Measurements from ENCODE around the gene ARHGAP25.

ARHGAP25 gene

DNA sequence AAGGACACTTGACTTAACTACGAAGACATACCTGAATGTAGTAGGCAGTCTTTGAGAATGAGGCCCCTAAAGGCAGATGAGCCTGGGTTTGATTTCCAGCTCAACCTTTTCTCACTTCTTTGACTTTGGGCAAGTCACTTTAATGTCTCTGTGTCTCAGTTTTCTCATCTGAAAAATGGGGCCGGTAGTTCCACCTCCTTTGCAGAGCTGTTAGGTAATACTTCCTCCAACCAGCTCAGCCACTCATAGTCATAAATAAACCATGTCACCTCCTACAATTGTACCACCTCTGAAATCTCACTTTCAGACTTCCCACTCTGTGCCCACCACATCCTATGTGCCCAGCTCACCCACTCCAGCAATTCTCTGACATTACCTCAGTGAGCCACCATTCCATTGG is 10.4 kb downstream of the ARHGAP25 start:
- no peak for DNase-seq (ENCODE audit: low spot score)
- CTCF ChIA-PET: interaction anchor here (0.6 to 1.1 kb wide), 6 partner anchors 13 to 257 kb away, joined by 3 to 7 read pairs (median 4); no protein-coding TSS in a partner anchor
- no peak overlapping the region for H3K27ac ChIP-seq
- POLR2A ChIA-PET (ENCODE audit: low non-redundant PET): interaction anchor here (0.6 kb wide), 1 partner anchor 283 kb away, joined by 3 read pairs; no protein-coding TSS in a partner anchor
- TF ChIP-seq, protein P1, sequence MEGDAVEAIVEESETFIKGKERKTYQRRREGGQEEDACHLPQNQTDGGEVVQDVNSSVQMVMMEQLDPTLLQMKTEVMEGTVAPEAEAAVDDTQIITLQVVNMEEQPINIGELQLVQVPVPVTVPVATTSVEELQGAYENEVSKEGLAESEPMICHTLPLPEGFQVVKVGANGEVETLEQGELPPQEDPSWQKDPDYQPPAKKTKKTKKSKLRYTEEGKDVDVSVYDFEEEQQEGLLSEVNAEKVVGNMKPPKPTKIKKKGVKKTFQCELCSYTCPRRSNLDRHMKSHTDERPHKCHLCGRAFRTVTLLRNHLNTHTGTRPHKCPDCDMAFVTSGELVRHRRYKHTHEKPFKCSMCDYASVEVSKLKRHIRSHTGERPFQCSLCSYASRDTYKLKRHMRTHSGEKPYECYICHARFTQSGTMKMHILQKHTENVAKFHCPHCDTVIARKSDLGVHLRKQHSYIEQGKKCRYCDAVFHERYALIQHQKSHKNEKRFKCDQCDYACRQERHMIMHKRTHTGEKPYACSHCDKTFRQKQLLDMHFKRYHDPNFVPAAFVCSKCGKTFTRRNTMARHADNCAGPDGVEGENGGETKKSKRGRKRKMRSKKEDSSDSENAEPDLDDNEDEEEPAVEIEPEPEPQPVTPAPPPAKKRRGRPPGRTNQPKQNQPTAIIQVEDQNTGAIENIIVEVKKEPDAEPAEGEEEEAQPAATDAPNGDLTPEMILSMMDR (conservative IDR thresholded peaks at IDR 0.05; ENCODE audit: low read depth): no peak

DNA sequence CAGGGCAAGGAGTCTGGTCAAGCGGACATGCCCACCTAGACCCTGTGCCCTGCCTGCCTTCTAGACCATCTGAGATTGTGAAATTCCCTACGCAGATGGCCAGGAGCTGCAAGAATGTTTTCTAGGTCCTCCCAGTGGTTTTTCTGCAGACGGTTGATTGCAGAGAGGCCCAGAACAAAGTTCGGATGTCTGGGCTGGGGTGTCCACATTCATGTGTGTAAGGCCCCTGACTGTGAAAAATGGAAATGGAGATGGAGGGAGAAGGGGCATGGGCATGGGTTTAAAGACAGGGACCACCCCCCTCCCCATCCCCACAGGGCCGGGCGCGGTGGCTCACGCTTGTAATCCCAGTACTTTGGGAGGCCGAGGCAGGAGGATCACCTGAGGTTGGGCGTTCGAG is 11.8 kb downstream of the ARHGAP25 start:
- ChIA-PET CTCF (interaction anchor here (0.8 kb wide), 1 partner anchor 179 kb away, joined by 3 read pairs; no protein-coding TSS in a partner anchor), POLR2A (ENCODE audit: low non-redundant PET) (no interaction called here)
- TF ChIP-seq, protein P1 (conservative IDR thresholded peaks at IDR 0.05; ENCODE audit: low read depth): no peak
- no peak for DNase-seq (ENCODE audit: low spot score)
- H3K27ac ChIP-seq: no peak overlapping the region

DNA sequence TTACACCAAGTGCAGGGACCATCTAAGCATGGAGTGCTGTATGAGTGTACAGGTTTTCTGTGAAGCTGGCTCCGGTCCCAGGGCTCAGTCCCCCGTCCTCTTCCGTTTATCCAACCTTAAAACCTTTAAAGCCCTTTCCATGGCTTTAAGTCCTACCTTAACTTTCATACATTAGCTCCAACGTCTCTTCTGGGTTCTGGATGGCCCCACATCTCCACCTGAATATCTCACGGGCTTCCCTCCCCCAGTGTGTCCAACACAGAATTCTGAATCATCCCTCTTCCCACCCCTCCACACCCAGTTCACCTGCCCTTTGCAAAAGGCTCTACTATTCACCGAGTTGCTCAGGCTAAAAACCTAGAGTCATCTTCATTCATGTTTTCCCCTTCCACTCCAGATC is 12.8 kb downstream of the ARHGAP25 start:
- ChIA-PET CTCF (interaction anchor here (1.9 kb wide), 1 partner anchor 178 kb away, joined by 8 read pairs; no protein-coding TSS in a partner anchor), POLR2A (ENCODE audit: low non-redundant PET) (no interaction called here)
- DNase-seq (ENCODE audit: low spot score): no peak
- no peak overlapping the region for H3K27ac ChIP-seq
- TF ChIP-seq, protein P1 (conservative IDR thresholded peaks at IDR 0.05; ENCODE audit: low read depth): no peak

DNA sequence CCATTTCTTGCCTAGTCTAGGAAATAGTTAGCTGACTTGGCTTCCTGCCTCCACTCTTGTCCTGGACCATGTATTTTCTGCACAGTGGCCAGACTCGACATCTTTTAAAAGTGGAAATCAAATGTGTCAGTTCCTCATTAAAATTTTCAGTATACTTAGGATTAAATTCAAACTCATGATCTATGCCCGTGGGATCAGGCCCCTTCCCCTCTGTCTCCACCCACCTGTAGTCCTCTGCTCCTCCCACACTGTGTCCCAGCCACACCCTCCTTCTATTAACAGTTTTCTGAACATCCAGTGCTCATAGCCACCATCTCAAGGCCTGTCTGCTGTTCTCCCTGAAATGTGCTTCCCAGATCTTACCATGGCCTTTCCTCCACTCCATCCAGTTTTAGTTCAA is 13.3 kb downstream of the ARHGAP25 start:
- no peak overlapping the region for H3K27ac ChIP-seq
- ChIA-PET CTCF (interaction anchor here (1.1 to 1.9 kb wide), 2 partner anchors 153 to 178 kb away, joined by 4 to 8 read pairs; no protein-coding TSS in a partner anchor), POLR2A (ENCODE audit: low non-redundant PET) (no interaction called here)
- no peak for DNase-seq (ENCODE audit: low spot score)
- TF ChIP-seq, protein P1 (conservative IDR thresholded peaks at IDR 0.05; ENCODE audit: low read depth): no peak

DNA sequence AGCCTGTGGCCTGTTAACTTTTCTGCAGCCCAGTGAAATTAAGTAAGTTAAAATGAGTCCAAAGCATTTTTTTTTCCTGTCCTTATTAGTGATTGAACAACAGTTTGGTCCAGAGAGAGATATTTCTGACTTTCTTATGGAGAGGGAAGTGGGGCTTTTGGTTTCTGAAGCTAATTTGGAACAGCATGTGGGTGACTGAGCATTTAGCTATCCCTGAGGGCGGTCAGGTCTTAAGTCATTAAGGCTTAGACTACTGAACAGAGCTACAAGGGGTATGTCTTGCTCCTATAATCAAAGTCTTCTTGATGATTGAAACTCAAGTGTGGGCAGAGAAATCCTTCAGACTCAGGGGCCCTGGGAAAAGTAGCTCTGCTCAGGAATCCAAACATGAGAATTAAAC is 14.0 kb downstream of the ARHGAP25 start:
- CTCF ChIA-PET: interaction anchor here (1.1 to 1.9 kb wide), 2 partner anchors 152 to 177 kb away, joined by 4 to 8 read pairs; no protein-coding TSS in a partner anchor
- TF ChIP-seq, protein P1 (conservative IDR thresholded peaks at IDR 0.05; ENCODE audit: low read depth): no peak
- no peak overlapping the region for H3K27ac ChIP-seq
- POLR2A ChIA-PET (ENCODE audit: low non-redundant PET): no interaction called here
- no peak for DNase-seq (ENCODE audit: low spot score)

DNA sequence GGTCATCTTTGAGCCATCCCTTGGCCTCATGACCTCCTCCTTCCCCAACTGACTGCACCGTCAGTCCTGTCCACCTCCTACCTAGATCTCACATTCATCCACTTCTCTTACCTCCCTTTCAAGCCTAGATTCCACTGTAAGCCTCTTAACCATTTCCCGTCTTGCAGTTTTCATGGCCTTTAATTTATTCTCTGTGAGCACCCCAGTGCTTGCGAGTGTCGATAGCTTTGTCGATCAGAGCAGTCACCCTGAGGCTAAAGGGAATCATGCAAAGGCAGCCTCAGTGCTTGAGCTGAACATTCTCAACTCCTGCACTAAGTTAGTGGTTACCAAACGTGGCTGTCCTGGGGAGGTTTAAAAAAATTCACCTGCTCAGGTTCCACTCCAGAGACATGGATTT is 14.7 kb downstream of the ARHGAP25 start:
- DNase-seq (ENCODE audit: low spot score): no peak
- TF ChIP-seq, protein P1 (conservative IDR thresholded peaks at IDR 0.05; ENCODE audit: low read depth): no peak
- ChIA-PET POLR2A (ENCODE audit: low non-redundant PET) (no interaction called here), CTCF (no interaction called here)
- H3K27ac ChIP-seq: no peak overlapping the region
